LoVo (cell line): Measurements from ENCODE around the gene WDR6.

Source experiments
- DNase-seq: peaks from one replicate; pipeline ENCODE4 v3.0.0-alpha.2; 2016; ENCODE audit warnings: low spot score

The WDR6 gene

GRCh38 chr3:49013738-49014660 lies 6.8 kb downstream of the WDR6 start:
- no peak for DNase-seq

- no peak for DNase-seq
Measured at GRCh38 chr3:49015072-49015471, 7.9 kb downstream of the WDR6 start.

- DNase-seq, result no peak
Measured at GRCh38 chr3:49015765-49016164, 8.6 kb downstream of the WDR6 start.

GRCh38 chr3:49016414-49017228 lies 9.4 kb downstream of the WDR6 start:
- no peak for DNase-seq

GRCh38 chr3:49017229-49017970 lies 10.2 kb downstream of the WDR6 start:
- peak; percentile 59 for DNase-seq

- DNase-seq, result peak; percentile 75
Measured at GRCh38 chr3:49017971-49018706, 10.9 kb downstream of the WDR6 start, which contains the start of gene DALRD3. Gene DALRD3 (minus strand): TSS chr3:49018580. CDS start chr3:49018564, 16 bp downstream.

- no peak for DNase-seq
Measured at GRCh38 chr3:49018707-49019006, 11.5 kb downstream of the WDR6 start.

GRCh38 chr3:49019941-49020329 lies 12.7 kb downstream of the WDR6 start:
- no peak for DNase-seq

- DNase-seq, result no peak
Measured at GRCh38 chr3:49020330-49021212, 13.4 kb downstream of the WDR6 start.

GRCh38 chr3:49021213-49021812 lies 14.1 kb downstream of the WDR6 start:
- peak; percentile 98 for DNase-seq

- DNase-seq, result peak; percentile 93
Measured at GRCh38 chr3:49021813-49022687, 14.9 kb downstream of the WDR6 start, which contains the start of gene NDUFAF3. Gene NDUFAF3 (plus strand): TSS chr3:49022121. CDS start chr3:49022145, 24 bp downstream.

- no peak for DNase-seq
Measured at GRCh38 chr3:49022688-49023171, 15.5 kb downstream of the WDR6 start.

GRCh38 chr3:49023775-49024174 lies 16.6 kb downstream of the WDR6 start:
- DNase-seq, result no peak

- no peak for DNase-seq
Measured at GRCh38 chr3:49024449-49024848, 17.3 kb downstream of the WDR6 start.

GRCh38 chr3:49025005-49025792 lies 18.0 kb downstream of the WDR6 start:
- DNase-seq, result no peak

- DNase-seq, result no peak
Measured at GRCh38 chr3:49025793-49026520, 18.8 kb downstream of the WDR6 start.

GRCh38 chr3:49026536-49026935 lies 19.3 kb downstream of the WDR6 start:
- no peak for DNase-seq
